Endodermal cell (in vitro differentiated cells): Measurements from ENCODE around the gene HACD3. TPM values are rescaled to one million over a fixed set of nuclear protein-coding genes. Genes with fewer than 3 reads are reported as not detected.

ENCODE experiments used
- DNase-seq: peaks from one replicate; pipeline ENCODE4 v3.0.0-alpha.2; 2017
- H3K27ac ChIP-seq: 2 replicates; pipeline ENCODE4 v1.5.1; 2013; ENCODE audit warnings: mild to moderate bottlenecking, low read depth, low read length, moderate library complexity
- H3K27me3 ChIP-seq: 2 replicates; pipeline ENCODE4 v1.6.1; 2013; ENCODE audit warnings: mild to moderate bottlenecking, low read length, moderate library complexity; ENCODE audit not compliant: insufficient read depth, control insufficient read depth, poor library complexity, severe bottlenecking
- H3K36me3 ChIP-seq: 2 replicates; pipeline ENCODE4 v1.7.0; 2013; ENCODE audit warnings: mild to moderate bottlenecking, low read length, moderate library complexity; ENCODE audit not compliant: control insufficient read depth, insufficient read depth
- H3K4me1 ChIP-seq: one replicate; pipeline ENCODE4 v1.7.0; 2013; ENCODE audit warnings: low read length; ENCODE audit not compliant: control insufficient read depth, insufficient read depth
- H3K4me3 ChIP-seq: 2 replicates; pipeline ENCODE4 v1.5.1; 2013; ENCODE audit warnings: mild to moderate bottlenecking, low read length, moderate library complexity
- H3K9ac ChIP-seq: 2 replicates; pipeline ENCODE4 v1.6.1; 2013; ENCODE audit warnings: mild to moderate bottlenecking, low read length, moderate library complexity; ENCODE audit not compliant: poor library complexity, severe bottlenecking; ENCODE audit errors: extremely low read depth
- H3K9me3 ChIP-seq: 2 replicates; pipeline ENCODE4 v1.6.1; 2013; ENCODE audit warnings: mild to moderate bottlenecking, low read length, moderate library complexity; ENCODE audit not compliant: control insufficient read depth
- H3K27ac Mint-ChIP-seq: 2 replicates; pipeline ENCODE4 v1.8.0; 2020; ENCODE audit warnings: mixed read lengths
- H3K27me3 Mint-ChIP-seq: 2 replicates; pipeline ENCODE4 v1.8.0; 2021; ENCODE audit warnings: mild to moderate bottlenecking, mixed read lengths; ENCODE audit not compliant: insufficient read depth
- H3K36me3 Mint-ChIP-seq: 2 replicates; pipeline ENCODE4 v1.8.0; 2020; ENCODE audit warnings: low read depth, mixed read lengths
- H3K4me1 Mint-ChIP-seq: 2 replicates; pipeline ENCODE4 v1.8.0; 2020; ENCODE audit warnings: mixed read lengths
- H3K4me3 Mint-ChIP-seq: 2 replicates; pipeline ENCODE4 v1.8.0; 2020; ENCODE audit warnings: mild to moderate bottlenecking, moderate library complexity, mixed read lengths
- H3K9me3 Mint-ChIP-seq: 2 replicates; pipeline ENCODE4 v1.8.0; 2020; ENCODE audit warnings: mild to moderate bottlenecking, mixed read lengths
- WGBS, 2 experiments: methylation state at CpG; one replicate each; pipeline versions ENCODE4 v1.1.5 to v1.1.7; 2013; ENCODE audit warnings: missing lambda C conversion rate in 2 of 2, mixed read lengths in 1 of 2; ENCODE audit not compliant: insufficient coverage in 1 of 2, insufficient read length in 1 of 2; 5-methylcytosine and 5-hydroxymethylcytosine counted together
- total RNA-seq, 2 donors: library from RNA; stranded (reverse); fragmentation: NEBNext Ultra II Directional in 1 of 2; extraction: Animal tissue kit (Norgen Biotek cat#: 25700) in 1 of 2; gene quantifications; 2 replicates in 1 of 2; 3 replicates in 1 of 2; pipeline ENCODE4 v1.2.1, GENCODE V29; 2021
- TF ChIP-seq, protein P1 (sequence below): fragments of 200-600 bp; sonication (generic); conservative IDR thresholded peaks from 2 replicates; pipeline ENCODE4 v1.5.0; 2021; ENCODE audit warnings: antibody characterized with exemption, mild to moderate bottlenecking

Gene HACD3
- total RNA-seq, 2 donors from 2014 or later, result 129 to 201 TPM

DNA sequence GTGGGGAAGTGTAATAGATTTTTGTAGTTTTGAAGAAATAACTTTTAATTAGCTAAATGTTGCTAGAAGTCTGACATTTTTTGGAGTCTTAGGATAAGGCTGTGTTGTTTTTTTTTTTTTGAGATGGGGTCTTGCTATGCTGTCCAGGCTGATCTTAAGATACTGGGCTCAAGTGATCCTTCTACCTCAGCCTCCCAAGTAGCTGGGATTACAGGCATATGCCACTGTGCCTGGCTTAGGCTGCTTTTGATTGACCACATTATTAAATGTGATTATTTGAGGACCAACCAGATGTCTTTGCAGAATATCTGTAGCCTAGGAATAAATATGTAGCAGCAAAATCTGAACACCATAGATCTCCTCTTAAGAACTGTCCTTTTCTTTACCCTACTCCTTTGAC lies 29.7 kb downstream of the HACD3 start:
- peaks cover 12% of the 10 kb centered on the region for H3K4me1 Mint-ChIP-seq

DNA sequence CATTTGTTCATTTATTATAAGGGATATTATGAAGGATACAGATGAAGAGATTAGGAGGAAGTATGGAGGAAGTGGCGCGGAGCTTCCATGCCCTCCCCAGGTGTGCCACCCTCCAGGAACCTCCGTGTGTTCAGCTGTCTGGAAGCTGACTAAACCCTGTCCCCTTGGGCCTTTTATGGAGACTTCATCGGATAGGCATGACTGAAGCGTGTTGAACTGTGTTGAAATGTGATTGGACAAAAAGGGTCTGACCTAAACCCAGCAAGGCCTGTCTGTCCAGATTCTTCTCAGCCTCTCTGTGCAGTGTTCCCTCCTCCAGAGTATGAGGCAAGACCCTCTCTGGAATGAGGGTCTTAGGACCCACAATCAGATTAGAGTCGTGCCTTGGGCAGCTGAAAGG lies 31.7 kb downstream of the HACD3 start:
- Histone ChIP-seq H3K4me1 (peaks cover 5% of the 10 kb centered on the region), H3K36me3 (peaks cover 86% of the 10 kb centered on the region), H3K9ac (no peak overlapping the region), H3K27ac (no peak overlapping the region), H3K27me3 (no peaks in the 10 kb centered on the region), H3K9me3 (peaks cover 38% of the 10 kb centered on the region), H3K4me3 (no peak overlapping the region)
- H3K27ac Mint-ChIP-seq, result peak overlapping the region; percentile 64
- H3K9me3 Mint-ChIP-seq, result peaks cover 35% of the 10 kb centered on the region
- H3K4me3 Mint-ChIP-seq, result no peak overlapping the region
- no peaks in the 10 kb centered on the region for H3K27me3 Mint-ChIP-seq
- TF ChIP-seq, protein P1, sequence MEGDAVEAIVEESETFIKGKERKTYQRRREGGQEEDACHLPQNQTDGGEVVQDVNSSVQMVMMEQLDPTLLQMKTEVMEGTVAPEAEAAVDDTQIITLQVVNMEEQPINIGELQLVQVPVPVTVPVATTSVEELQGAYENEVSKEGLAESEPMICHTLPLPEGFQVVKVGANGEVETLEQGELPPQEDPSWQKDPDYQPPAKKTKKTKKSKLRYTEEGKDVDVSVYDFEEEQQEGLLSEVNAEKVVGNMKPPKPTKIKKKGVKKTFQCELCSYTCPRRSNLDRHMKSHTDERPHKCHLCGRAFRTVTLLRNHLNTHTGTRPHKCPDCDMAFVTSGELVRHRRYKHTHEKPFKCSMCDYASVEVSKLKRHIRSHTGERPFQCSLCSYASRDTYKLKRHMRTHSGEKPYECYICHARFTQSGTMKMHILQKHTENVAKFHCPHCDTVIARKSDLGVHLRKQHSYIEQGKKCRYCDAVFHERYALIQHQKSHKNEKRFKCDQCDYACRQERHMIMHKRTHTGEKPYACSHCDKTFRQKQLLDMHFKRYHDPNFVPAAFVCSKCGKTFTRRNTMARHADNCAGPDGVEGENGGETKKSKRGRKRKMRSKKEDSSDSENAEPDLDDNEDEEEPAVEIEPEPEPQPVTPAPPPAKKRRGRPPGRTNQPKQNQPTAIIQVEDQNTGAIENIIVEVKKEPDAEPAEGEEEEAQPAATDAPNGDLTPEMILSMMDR, result no peak
- peaks cover 12% of the 10 kb centered on the region for H3K4me1 Mint-ChIP-seq
- peaks cover 94% of the 10 kb centered on the region for H3K36me3 Mint-ChIP-seq
- no peak for DNase-seq
- WGBS, 2 experiments, result 96 to 100% methylated on average over 2 to 6 of the region's 6 CpGs

More for the DNA sequence above, 29.7 kb downstream of the HACD3 start:
- DNase-seq, result no peak
- Mint-ChIP-seq H3K27ac (no peak overlapping the region), H3K4me3 (no peak overlapping the region), H3K27me3 (no peaks in the 10 kb centered on the region), H3K9me3 (peaks cover 15% of the 10 kb centered on the region), H3K36me3 (peaks cover 92% of the 10 kb centered on the region)
- Histone ChIP-seq H3K27ac (no peak overlapping the region), H3K27me3 (no peaks in the 10 kb centered on the region), H3K9me3 (peaks cover 18% of the 10 kb centered on the region), H3K36me3 (peaks cover 85% of the 10 kb centered on the region), H3K9ac (no peak overlapping the region), H3K4me1 (peaks cover 5% of the 10 kb centered on the region), H3K4me3 (no peak overlapping the region)
- TF ChIP-seq, protein P1, result no peak

DNA sequence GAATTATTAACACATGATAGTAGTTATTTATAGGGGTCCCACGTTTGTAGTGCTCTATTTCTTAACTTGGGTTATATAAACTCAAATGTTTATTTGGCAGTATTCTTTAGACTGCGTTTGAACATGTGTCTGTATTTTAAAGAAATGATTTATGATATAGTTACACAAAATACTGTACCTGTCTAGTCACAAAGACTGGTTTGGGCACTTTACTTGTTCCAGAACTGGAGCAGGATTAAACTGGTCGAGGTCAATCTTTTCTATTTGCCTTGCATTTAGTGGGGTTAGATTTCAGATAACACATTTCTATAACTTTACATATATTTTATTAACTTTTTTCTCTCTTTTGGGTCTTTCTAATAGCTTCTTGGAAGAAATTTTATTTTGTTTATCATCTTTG lies 39.5 kb downstream of the HACD3 start:
- Mint-ChIP-seq H3K9me3 (peaks cover 24% of the 10 kb centered on the region), H3K36me3 (peaks cover 90% of the 10 kb centered on the region)
- TF ChIP-seq, protein P1, result no peak

More for the DNA sequence above, 39.5 kb downstream of the HACD3 start:
- H3K4me3 Mint-ChIP-seq, result no peak overlapping the region
- H3K4me1 ChIP-seq, result no peaks in the 10 kb centered on the region
- no peak overlapping the region for H3K4me3 ChIP-seq
- no peak overlapping the region for H3K9ac ChIP-seq
- H3K36me3 ChIP-seq, result peaks cover 95% of the 10 kb centered on the region
- no peak overlapping the region for H3K27ac ChIP-seq
- no peaks in the 10 kb centered on the region for H3K27me3 ChIP-seq
- no peaks in the 10 kb centered on the region for H3K4me1 Mint-ChIP-seq
- H3K27me3 Mint-ChIP-seq, result no peaks in the 10 kb centered on the region
- peaks cover 31% of the 10 kb centered on the region for H3K9me3 ChIP-seq
- DNase-seq, result no peak
- WGBS, 2 experiments, result 100% methylated on average over 1 to 3 of the region's 3 CpGs
- H3K27ac Mint-ChIP-seq, result no peak overlapping the region
